Stimulated activated naive B cell treated with anti-CD40 and anti-IgM and Interleukin-4, amounts not matched to agents 10 μg/mL and 1 μg/mL and 100 μg/mL, for 72 hours (primary cell): ENCODE results near the gene PCDHGB1.
"Not testable (repeated sequence)": the region's sequence is repeated elsewhere in the genome, so short reads cannot be mapped to it uniquely, and the experiment has no call there.

ENCODE experiments used
- ATAC-seq, 2 donors: fragments of 150-1000 bp; cut with Tn5 transposase; replicated peaks; 2 replicates each; pipeline ENCODE4 v1.10.0; 2021; ENCODE audit warnings: moderate library complexity in 1 of 2
- DNase-seq: peaks from one replicate; pipeline ENCODE4 v3.0.0; 2021
- H3K27ac Mint-ChIP-seq: one replicate; pipeline ENCODE4 v1.8.0; 2022; ENCODE audit warnings: mild to moderate bottlenecking, mixed read lengths
- H3K27me3 Mint-ChIP-seq, 2 donors: one replicate each; pipeline ENCODE4 v1.8.0; 2022; ENCODE audit warnings: mixed read lengths in 2 of 2
- H3K36me3 Mint-ChIP-seq, 2 donors: one replicate each; pipeline ENCODE4 v1.8.0; 2022; ENCODE audit warnings: mixed read lengths in 2 of 2, mild to moderate bottlenecking in 1 of 2
- H3K4me1 Mint-ChIP-seq, 2 donors: one replicate each; pipeline ENCODE4 v1.8.0; 2022; ENCODE audit warnings: mixed read lengths in 2 of 2, mild to moderate bottlenecking in 1 of 2
- H3K4me3 Mint-ChIP-seq, 2 donors: one replicate each; pipeline ENCODE4 v1.8.0; 2022; ENCODE audit warnings: mild to moderate bottlenecking in 2 of 2, mixed read lengths in 2 of 2, moderate library complexity in 1 of 2
- H3K9me3 Mint-ChIP-seq, 2 donors: one replicate each; pipeline ENCODE4 v1.8.0; 2022; ENCODE audit warnings: mixed read lengths in 2 of 2, mild to moderate bottlenecking in 1 of 2

PCDHGB1 gene

GRCh38 chr5:141332571-141332970 lies 17.3 kb upstream of the PCDHGB1 start:
- not testable (repeated sequence) for ATAC-seq, DNase-seq, H3K4me3 Mint-ChIP-seq, H3K27ac Mint-ChIP-seq, H3K4me1 Mint-ChIP-seq
- Mint-ChIP-seq H3K36me3 (peaks cover 8 to 21% of the 10 kb centered on the region in 2 donors), H3K9me3 (peaks cover 29 to 32% of the 10 kb centered on the region in 2 donors), H3K27me3 (peaks cover 70 to 90% of the 10 kb centered on the region in 2 donors)

DNA sequence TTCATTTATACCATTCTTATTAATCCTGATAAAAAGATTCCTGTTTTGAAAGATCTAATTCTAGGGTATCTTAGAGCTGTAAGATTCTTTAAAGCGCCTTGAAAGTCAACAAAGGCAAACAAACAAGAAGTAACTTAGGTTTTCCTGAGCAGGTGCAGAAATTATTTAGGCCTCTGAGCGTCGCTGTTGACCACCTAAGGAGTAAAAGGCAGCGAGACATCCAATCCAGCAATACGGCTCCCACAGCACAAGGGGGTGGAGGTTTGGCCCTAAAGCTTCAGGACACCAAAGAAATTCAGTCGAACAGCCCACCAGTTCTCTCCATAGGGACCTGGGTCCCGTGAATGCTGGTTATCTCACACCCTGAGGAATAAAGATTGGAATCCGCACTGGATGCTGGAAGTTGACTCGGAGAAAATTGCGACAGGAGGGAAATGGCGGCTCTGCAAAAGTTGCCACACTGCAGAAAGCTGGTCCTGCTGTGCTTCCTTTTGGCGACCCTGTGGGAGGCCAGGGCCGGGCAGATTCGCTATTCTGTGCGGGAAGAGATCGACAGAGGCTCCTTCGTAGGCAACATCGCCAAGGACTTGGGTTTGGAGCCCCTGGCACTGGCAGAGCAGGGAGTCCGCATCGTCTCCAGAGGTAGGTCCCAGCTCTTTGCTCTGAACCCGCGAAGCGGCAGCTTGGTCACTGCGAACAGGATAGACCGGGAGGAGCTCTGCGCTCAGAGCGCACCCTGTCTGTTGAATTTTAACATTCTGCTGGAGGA lies 11.2 kb upstream of the PCDHGB1 start, which contains the start of gene PCDHGA2:
PCDHGA2 (plus strand) TSS at position 223 of the 769 bp plus-strand sequence.
- H3K36me3 Mint-ChIP-seq = peaks cover 8 to 17% of the 10 kb centered on the region in 2 donors
- peak within 1 kb of the TSS in 1 of 2 donors; percentile 39 for H3K4me3 Mint-ChIP-seq
- no peak for ATAC-seq
- no peak for DNase-seq
- H3K4me1 Mint-ChIP-seq = no peaks in the 10 kb centered on the region
- H3K27me3 Mint-ChIP-seq = peaks cover 79 to 98% of the 10 kb centered on the region in 2 donors
- peak within 1 kb of the TSS; percentile 37 for H3K27ac Mint-ChIP-seq
- peaks cover 32 to 35% of the 10 kb centered on the region in 2 donors for H3K9me3 Mint-ChIP-seq

DNA sequence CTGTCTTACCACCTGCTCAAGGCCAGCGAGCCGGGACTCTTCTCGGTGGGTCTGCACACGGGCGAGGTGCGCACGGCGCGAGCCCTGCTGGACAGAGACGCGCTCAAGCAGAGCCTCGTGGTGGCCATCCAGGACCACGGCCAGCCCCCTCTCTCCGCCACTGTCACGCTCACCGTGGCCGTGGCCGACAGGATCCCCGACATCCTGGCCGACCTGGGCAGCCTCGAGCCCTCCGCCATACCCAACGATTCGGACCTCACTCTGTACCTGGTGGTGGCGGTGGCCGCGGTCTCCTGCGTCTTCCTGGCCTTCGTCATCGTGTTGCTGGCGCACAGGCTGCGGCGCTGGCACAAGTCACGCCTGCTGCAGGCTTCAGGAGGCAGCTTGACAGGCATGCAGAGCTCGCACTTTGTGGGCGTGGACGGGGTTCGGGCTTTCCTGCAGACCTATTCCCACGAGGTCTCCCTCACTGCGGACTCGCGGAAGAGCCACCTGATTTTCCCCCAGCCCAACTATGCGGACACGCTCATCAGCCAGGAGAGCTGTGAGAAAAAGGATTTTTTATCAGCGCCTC lies 9.0 kb upstream of the PCDHGB1 start:
- not testable (repeated sequence) for H3K4me3 Mint-ChIP-seq, H3K27ac Mint-ChIP-seq, ATAC-seq, H3K4me1 Mint-ChIP-seq, DNase-seq
- Mint-ChIP-seq H3K36me3 (peaks cover 11 to 21% of the 10 kb centered on the region in 2 donors), H3K9me3 (peaks cover 29 to 37% of the 10 kb centered on the region in 2 donors), H3K27me3 (peaks cover 78 to 98% of the 10 kb centered on the region in 2 donors)

GRCh38 chr5:141342773-141343172 lies 7.1 kb upstream of the PCDHGB1 start:
- ATAC-seq = no peak
- Mint-ChIP-seq H3K9me3 (peaks cover 31 to 32% of the 10 kb centered on the region in 2 donors), H3K4me1 (no peaks in the 10 kb centered on the region), H3K4me3 (no peak overlapping the region), H3K27me3 (peaks cover 69 to 93% of the 10 kb centered on the region in 2 donors), H3K27ac (no peak overlapping the region), H3K36me3 (peaks cover 13 to 29% of the 10 kb centered on the region in 2 donors)
- no peak for DNase-seq

DNA sequence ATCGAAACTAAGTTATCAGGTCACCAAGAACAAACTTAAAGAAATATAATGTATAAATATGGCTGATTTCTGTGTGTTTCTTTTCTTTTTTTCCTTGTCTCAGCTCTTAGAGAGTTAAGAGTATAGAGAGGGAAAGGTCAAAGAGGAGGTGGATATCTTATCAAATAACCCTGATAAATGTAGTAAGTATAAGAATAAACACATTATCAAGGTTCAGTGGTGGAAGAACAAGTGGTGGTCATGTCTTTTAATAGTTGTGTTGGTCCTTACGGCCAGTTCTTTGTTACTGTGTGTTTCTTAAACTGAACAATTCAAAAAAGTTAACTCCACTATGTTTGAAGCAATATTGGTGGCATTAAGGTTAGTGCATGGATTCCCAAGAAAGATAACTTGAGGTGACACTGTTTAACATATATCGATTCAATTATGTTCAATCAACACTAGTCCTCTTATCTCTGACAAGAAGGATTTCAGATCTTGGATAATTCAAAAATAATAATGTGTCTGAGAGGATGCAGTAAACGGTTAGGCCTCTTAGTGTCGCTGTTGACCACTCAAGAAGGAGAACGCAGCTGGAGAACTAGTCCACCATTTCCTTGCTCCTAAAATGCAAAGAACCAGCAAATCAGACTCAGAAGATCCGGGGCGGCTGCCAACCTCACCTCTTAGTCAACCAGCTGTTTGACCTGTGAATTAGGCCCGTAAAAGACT lies 6.5 kb upstream of the PCDHGB1 start, which contains the start of gene PCDHGA3:
PCDHGA3 (plus strand) TSS at position 588 of the 711 bp plus-strand sequence. CDS start 205 bp downstream, outside the sequence.
- DNase-seq (no peak), ATAC-seq (no peak)
- Mint-ChIP-seq H3K4me3 (peak within 1 kb of the TSS; percentile 36 to 65), H3K9me3 (peaks cover 26 to 29% of the 10 kb centered on the region in 2 donors), H3K27me3 (peaks cover 64 to 89% of the 10 kb centered on the region in 2 donors), H3K4me1 (no peaks in the 10 kb centered on the region), H3K27ac (peak within 1 kb of the TSS; percentile 14), H3K36me3 (peaks cover 13 to 25% of the 10 kb centered on the region in 2 donors)

DNA sequence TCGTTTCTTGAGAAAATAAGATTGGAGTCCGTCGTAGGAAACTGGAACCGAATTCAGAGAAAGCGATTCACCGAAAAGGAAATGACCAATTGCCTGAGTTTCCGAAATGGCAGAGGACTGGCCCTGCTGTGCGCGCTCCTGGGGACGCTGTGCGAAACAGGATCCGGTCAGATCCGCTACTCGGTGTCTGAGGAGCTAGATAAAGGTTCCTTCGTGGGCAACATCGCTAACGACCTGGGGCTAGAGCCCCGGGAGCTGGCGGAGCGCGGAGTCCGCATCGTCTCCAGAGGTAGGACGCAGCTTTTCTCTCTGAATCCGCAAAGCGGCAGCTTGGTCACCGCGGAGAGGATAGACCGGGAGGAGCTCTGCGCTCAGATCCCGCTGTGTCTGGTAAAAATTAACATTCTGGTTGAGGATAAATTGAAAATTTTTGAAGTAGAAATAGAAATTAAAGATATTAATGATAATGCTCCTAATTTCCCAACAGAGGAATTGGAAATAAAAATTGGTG lies 5.9 kb upstream of the PCDHGB1 start:
- ATAC-seq (no peak), DNase-seq (no peak)
- Mint-ChIP-seq H3K36me3 (peaks cover 13 to 25% of the 10 kb centered on the region in 2 donors), H3K9me3 (peaks cover 26% of the 10 kb centered on the region in 2 donors), H3K4me3 (peak overlapping the region; percentile 36 to 65), H3K27ac (peak overlapping the region; percentile 14), H3K4me1 (no peaks in the 10 kb centered on the region), H3K27me3 (peaks cover 63 to 89% of the 10 kb centered on the region in 2 donors)

- no peak for ATAC-seq
- peaks cover 25 to 30% of the 10 kb centered on the region in 2 donors for H3K9me3 Mint-ChIP-seq
- H3K4me1 Mint-ChIP-seq = no peaks in the 10 kb centered on the region
- peak overlapping the region in 1 of 2 donors; percentile 21 for H3K4me3 Mint-ChIP-seq
- H3K27me3 Mint-ChIP-seq = peaks cover 60 to 84% of the 10 kb centered on the region in 2 donors
- DNase-seq = no peak
- H3K27ac Mint-ChIP-seq = no peak overlapping the region
- peaks cover 15 to 26% of the 10 kb centered on the region in 2 donors for H3K36me3 Mint-ChIP-seq
Observed at GRCh38 chr5:141345327-141345726, 4.6 kb upstream of the PCDHGB1 start.

GRCh38 chr5:141346017-141346416 lies 3.9 kb upstream of the PCDHGB1 start:
- Mint-ChIP-seq H3K9me3 (peaks cover 22 to 27% of the 10 kb centered on the region in 2 donors), H3K36me3 (peaks cover 11 to 25% of the 10 kb centered on the region in 2 donors), H3K27me3 (peaks cover 63 to 84% of the 10 kb centered on the region in 2 donors)
- H3K4me3 Mint-ChIP-seq, ATAC-seq, H3K27ac Mint-ChIP-seq, H3K4me1 Mint-ChIP-seq, DNase-seq: not testable (repeated sequence)

DNA sequence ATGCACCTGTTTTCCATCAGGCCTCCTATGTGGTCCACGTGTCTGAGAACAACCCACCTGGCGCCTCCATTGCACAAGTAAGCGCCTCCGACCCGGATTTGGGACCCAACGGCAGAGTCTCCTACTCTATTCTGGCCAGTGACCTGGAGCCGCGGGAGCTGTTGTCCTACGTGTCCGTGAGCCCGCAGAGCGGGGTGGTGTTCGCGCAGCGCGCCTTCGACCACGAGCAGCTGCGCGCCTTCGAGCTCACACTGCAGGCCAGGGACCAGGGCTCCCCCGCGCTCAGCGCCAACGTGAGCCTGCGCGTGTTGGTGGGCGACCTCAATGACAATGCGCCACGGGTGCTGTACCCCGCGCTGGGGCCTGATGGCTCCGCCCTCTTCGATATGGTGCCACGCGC lies 1.7 kb downstream of the PCDHGB1 start:
- ATAC-seq (no peak), DNase-seq (no peak)
- Mint-ChIP-seq H3K36me3 (peaks cover 11 to 19% of the 10 kb centered on the region in 2 donors), H3K4me3 (no peak overlapping the region), H3K27ac (no peak overlapping the region), H3K27me3 (peaks cover 63 to 74% of the 10 kb centered on the region in 2 donors), H3K4me1 (peaks cover 0 to 1% of the 10 kb centered on the region in 2 donors), H3K9me3 (peaks cover 19 to 20% of the 10 kb centered on the region in 2 donors)

GRCh38 chr5:141354900-141355469 lies 5.1 kb downstream of the PCDHGB1 start, which contains the start of gene PCDHGA4:
Gene PCDHGA4 (plus strand): TSS chr5:141355021. CDS start chr5:141355108, 87 bp downstream.
- H3K9me3 Mint-ChIP-seq = peaks cover 13 to 21% of the 10 kb centered on the region in 2 donors
- H3K27ac Mint-ChIP-seq = no peak within 1 kb of the TSS
- peaks cover 65 to 83% of the 10 kb centered on the region in 2 donors for H3K27me3 Mint-ChIP-seq
- no peak for ATAC-seq
- peaks cover 12 to 15% of the 10 kb centered on the region in 2 donors for H3K36me3 Mint-ChIP-seq
- H3K4me1 Mint-ChIP-seq = peaks cover 0 to 1% of the 10 kb centered on the region in 2 donors
- no peak within 1 kb of the TSS for H3K4me3 Mint-ChIP-seq
- DNase-seq = no peak

GRCh38 chr5:141355641-141356040 lies 5.7 kb downstream of the PCDHGB1 start:
- ATAC-seq = no peak
- peaks cover 0 to 1% of the 10 kb centered on the region in 2 donors for H3K4me1 Mint-ChIP-seq
- H3K4me3 Mint-ChIP-seq = no peak overlapping the region
- peaks cover 12 to 19% of the 10 kb centered on the region in 2 donors for H3K9me3 Mint-ChIP-seq
- H3K27ac Mint-ChIP-seq = no peak overlapping the region
- peaks cover 65 to 83% of the 10 kb centered on the region in 2 donors for H3K27me3 Mint-ChIP-seq
- DNase-seq = no peak
- peaks cover 11 to 14% of the 10 kb centered on the region in 2 donors for H3K36me3 Mint-ChIP-seq

GRCh38 chr5:141356133-141356532 lies 6.2 kb downstream of the PCDHGB1 start:
- Mint-ChIP-seq H3K36me3 (peaks cover 15 to 18% of the 10 kb centered on the region in 2 donors), H3K27ac (no peak overlapping the region), H3K4me1 (peaks cover 0 to 1% of the 10 kb centered on the region in 2 donors), H3K4me3 (no peak overlapping the region), H3K27me3 (peaks cover 66 to 83% of the 10 kb centered on the region in 2 donors), H3K9me3 (peaks cover 16 to 21% of the 10 kb centered on the region in 2 donors)
- DNase-seq (no peak), ATAC-seq (no peak)

DNA sequence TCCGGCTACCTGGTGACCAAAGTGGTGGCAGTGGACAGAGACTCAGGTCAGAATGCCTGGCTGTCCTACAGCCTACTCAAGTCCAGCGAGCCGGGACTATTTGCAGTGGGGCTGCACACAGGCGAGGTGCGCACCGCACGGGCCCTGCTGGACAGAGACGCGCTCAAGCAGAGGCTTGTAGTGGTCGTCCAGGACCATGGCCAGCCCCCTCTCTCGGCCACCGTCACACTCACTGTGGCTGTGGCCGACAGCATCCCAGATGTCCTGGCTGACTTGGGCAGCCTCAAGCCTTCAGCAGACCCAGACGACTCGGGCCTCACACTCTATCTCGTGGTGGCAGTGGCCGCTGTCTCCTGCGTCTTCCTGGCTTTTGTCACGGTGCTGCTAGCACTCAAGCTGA lies 7.1 kb downstream of the PCDHGB1 start:
- peaks cover 19 to 22% of the 10 kb centered on the region in 2 donors for H3K9me3 Mint-ChIP-seq
- peaks cover 67 to 83% of the 10 kb centered on the region in 2 donors for H3K27me3 Mint-ChIP-seq

More for the DNA sequence above, 7.1 kb downstream of the PCDHGB1 start:
- peaks cover 0 to 1% of the 10 kb centered on the region in 2 donors for H3K4me1 Mint-ChIP-seq
- H3K36me3 Mint-ChIP-seq = peaks cover 16 to 22% of the 10 kb centered on the region in 2 donors
- H3K4me3 Mint-ChIP-seq = no peak overlapping the region
- ATAC-seq (no peak), DNase-seq (no peak)
- H3K27ac Mint-ChIP-seq = no peak overlapping the region
